Neural crest cell (in vitro differentiated cells): Measurements from ENCODE around the gene TSPAN8. TPM values are rescaled to one million over a fixed set of nuclear protein-coding genes. Genes with fewer than 3 reads are reported as not detected.
"Not testable (repeated sequence)": the region's sequence is repeated elsewhere in the genome, so short reads cannot be mapped to it uniquely, and the experiment has no call there.

ENCODE experiments used
- DNase-seq: peaks from one replicate; pipeline ENCODE4 v3.0.0; 2021; ENCODE audit warnings: low read depth, mixed read lengths, low spot score
- H3K27ac Mint-ChIP-seq: one replicate; pipeline ENCODE4 v1.8.0; 2021; ENCODE audit warnings: mild to moderate bottlenecking, mixed read lengths; ENCODE audit not compliant: unreplicated experiment
- H3K27me3 Mint-ChIP-seq: 2 replicates; pipeline ENCODE4 v1.8.0; 2021; ENCODE audit warnings: low read depth, mild to moderate bottlenecking, mixed read lengths
- H3K36me3 Mint-ChIP-seq: 2 replicates; pipeline ENCODE4 v1.8.0; 2021; ENCODE audit warnings: low read depth, mild to moderate bottlenecking, mixed read lengths
- H3K4me1 Mint-ChIP-seq: 2 replicates; pipeline ENCODE4 v1.8.0; 2021; ENCODE audit warnings: mixed read lengths
- H3K4me3 Mint-ChIP-seq: one replicate; pipeline ENCODE4 v1.8.0; 2021; ENCODE audit warnings: mild to moderate bottlenecking, mixed read lengths
- H3K9me3 Mint-ChIP-seq: 2 replicates; pipeline ENCODE4 v1.8.0; 2021; ENCODE audit warnings: mixed read lengths
- CTCF ChIP-seq: fragments of 200-600 bp; sonication (generic); conservative IDR thresholded peaks from 2 replicates; pipeline ENCODE4 v1.5.0; 2021; ENCODE audit warnings: antibody characterized with exemption, mild to moderate bottlenecking
- total RNA-seq: library from RNA; stranded (reverse); gene quantifications from 2 replicates; pipeline ENCODE4 v1.2.1, GENCODE V29; 2021

Gene TSPAN8
- total RNA-seq, 1 donor from 2014 or later = not detected

GRCh38 chr12:71129364-71129763 is 28.4 kb downstream of the TSPAN8 start:
- no peak for TF ChIP-seq CTCF
- Mint-ChIP-seq H3K36me3 (no peaks in the 10 kb centered on the region), H3K9me3 (no peaks in the 10 kb centered on the region), H3K4me3 (no peak overlapping the region), H3K27me3 (no peaks in the 10 kb centered on the region), H3K27ac (no peak overlapping the region), H3K4me1 (no peaks in the 10 kb centered on the region)
- DNase-seq = no peak

- Mint-ChIP-seq H3K9me3 (no peaks in the 10 kb centered on the region), H3K27ac (no peak overlapping the region), H3K4me1 (no peaks in the 10 kb centered on the region), H3K27me3 (no peaks in the 10 kb centered on the region), H3K4me3 (no peak overlapping the region), H3K36me3 (no peaks in the 10 kb centered on the region)
- TF ChIP-seq CTCF = no peak
- DNase-seq = no peak
Measured at GRCh38 chr12:71128191-71128788, 29.5 kb downstream of the TSPAN8 start.

- Mint-ChIP-seq H3K4me3 (no peak overlapping the region), H3K9me3 (no peaks in the 10 kb centered on the region), H3K36me3 (no peaks in the 10 kb centered on the region), H3K27ac (no peak overlapping the region), H3K4me1 (no peaks in the 10 kb centered on the region), H3K27me3 (no peaks in the 10 kb centered on the region)
- DNase-seq = no peak
- no peak for TF ChIP-seq CTCF
Measured at GRCh38 chr12:71125949-71126348, 31.9 kb downstream of the TSPAN8 start.

DNA sequence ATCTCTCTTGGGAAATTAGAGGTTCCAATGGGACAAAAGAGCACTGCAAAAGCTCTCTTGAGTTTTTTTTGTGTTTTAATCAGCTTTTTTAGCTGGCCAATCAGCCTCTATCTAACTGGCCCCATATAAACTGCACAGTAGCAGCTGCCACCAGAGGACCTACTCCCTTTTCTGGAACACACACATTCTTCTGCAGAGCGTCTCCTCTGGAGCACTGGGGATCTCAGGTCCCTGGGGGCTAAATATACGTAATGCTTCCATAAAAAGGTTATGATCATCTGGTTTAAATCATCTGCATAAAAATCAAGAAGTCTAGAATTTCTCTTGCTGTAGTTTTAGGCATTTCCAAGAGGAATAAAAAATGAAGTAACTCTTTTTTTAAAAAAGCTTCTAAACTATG is 32.3 kb downstream of the TSPAN8 start:
- no peak overlapping the region for H3K27ac Mint-ChIP-seq

GRCh38 chr12:71124835-71125460 is 32.9 kb downstream of the TSPAN8 start:
- H3K4me1 Mint-ChIP-seq = no peaks in the 10 kb centered on the region

More for the DNA sequence above, 32.3 kb downstream of the TSPAN8 start:
- DNase-seq = no peak
- no peaks in the 10 kb centered on the region for H3K27me3 Mint-ChIP-seq
- no peaks in the 10 kb centered on the region for H3K4me1 Mint-ChIP-seq
- no peaks in the 10 kb centered on the region for H3K9me3 Mint-ChIP-seq
- no peak for TF ChIP-seq CTCF
- H3K36me3 Mint-ChIP-seq = no peaks in the 10 kb centered on the region
- no peak overlapping the region for H3K4me3 Mint-ChIP-seq

GRCh38 chr12:71113148-71113547 is 44.7 kb downstream of the TSPAN8 start:
- not testable (repeated sequence) for H3K4me3 Mint-ChIP-seq, DNase-seq, H3K27ac Mint-ChIP-seq, H3K27me3 Mint-ChIP-seq, H3K4me1 Mint-ChIP-seq
- peaks cover 12% of the 10 kb centered on the region for H3K9me3 Mint-ChIP-seq
- peaks cover 24% of the 10 kb centered on the region for H3K36me3 Mint-ChIP-seq

More at GRCh38 chr12:71124835-71125460, 32.9 kb downstream of the TSPAN8 start:
- Mint-ChIP-seq H3K27ac (no peak overlapping the region), H3K9me3 (no peaks in the 10 kb centered on the region), H3K27me3 (no peaks in the 10 kb centered on the region), H3K36me3 (no peaks in the 10 kb centered on the region), H3K4me3 (no peak overlapping the region)
- DNase-seq = no peak
- TF ChIP-seq CTCF = no peak
